Mucosa of stomach (tissue), 1 donor: ENCODE measurements around the gene STIM1.

Experiments used
- H3K27me3 ChIP-seq: one replicate; pipeline ENCODE4 v1.7.0; 2013; ENCODE audit warnings: mild to moderate bottlenecking, low read length; ENCODE audit not compliant: control insufficient read depth, insufficient read depth
- H3K36me3 ChIP-seq: one replicate; pipeline ENCODE4 v1.7.0; 2013; ENCODE audit warnings: low read length; ENCODE audit not compliant: control insufficient read depth, insufficient read depth
- H3K4me1 ChIP-seq: one replicate; pipeline ENCODE4 v1.7.0; 2013; ENCODE audit warnings: mild to moderate bottlenecking, low read length; ENCODE audit not compliant: control insufficient read depth, insufficient read depth
- H3K4me3 ChIP-seq: one replicate; pipeline ENCODE4 v1.7.0; 2013; ENCODE audit warnings: low read length
- H3K9ac ChIP-seq: one replicate; pipeline ENCODE4 v1.7.0; 2013; ENCODE audit warnings: mild to moderate bottlenecking, low read length, moderate library complexity
- H3K9me3 ChIP-seq: one replicate; pipeline ENCODE4 v1.7.0; 2013; ENCODE audit warnings: mild to moderate bottlenecking, low read length, moderate library complexity; ENCODE audit not compliant: control insufficient read depth
- donor health status: Pancreatic carcinoma.

STIM1 gene

GRCh38 chr11:3833449-3833848 is 22.0 kb upstream of the STIM1 start:
- Histone ChIP-seq H3K4me3 (no peak overlapping the region), H3K4me1 (peaks cover 38% of the 10 kb centered on the region), H3K9me3 (no peaks in the 10 kb centered on the region), H3K36me3 (no peaks in the 10 kb centered on the region), H3K27me3 (no peaks in the 10 kb centered on the region), H3K9ac (no peak overlapping the region)

GRCh38 chr11:3834349-3834663 is 21.2 kb upstream of the STIM1 start:
- peaks cover 38% of the 10 kb centered on the region for H3K4me1 ChIP-seq
- no peaks in the 10 kb centered on the region for H3K36me3 ChIP-seq
- no peak overlapping the region for H3K9ac ChIP-seq

GRCh38 chr11:3834664-3835461 is 20.6 kb upstream of the STIM1 start:
- Histone ChIP-seq H3K27me3 (no peaks in the 10 kb centered on the region), H3K9me3 (no peaks in the 10 kb centered on the region), H3K9ac (no peak overlapping the region), H3K4me1 (peaks cover 38% of the 10 kb centered on the region), H3K36me3 (no peaks in the 10 kb centered on the region), H3K4me3 (no peak overlapping the region)

More at GRCh38 chr11:3834349-3834663, 21.2 kb upstream of the STIM1 start:
- Histone ChIP-seq H3K4me3 (no peak overlapping the region), H3K27me3 (no peaks in the 10 kb centered on the region), H3K9me3 (no peaks in the 10 kb centered on the region)

- Histone ChIP-seq H3K27me3 (no peaks in the 10 kb centered on the region), H3K4me3 (no peak overlapping the region), H3K9me3 (no peaks in the 10 kb centered on the region), H3K4me1 (peaks cover 38% of the 10 kb centered on the region), H3K36me3 (no peaks in the 10 kb centered on the region), H3K9ac (no peak overlapping the region)
These were observed 19.7 kb upstream of the STIM1 start for GRCh38 chr11:3835751-3836150.

GRCh38 chr11:3836903-3837302 is 18.6 kb upstream of the STIM1 start:
- H3K4me1 ChIP-seq, result peaks cover 40% of the 10 kb centered on the region
- peak overlapping the region; percentile 17 for H3K9ac ChIP-seq
- no peaks in the 10 kb centered on the region for H3K36me3 ChIP-seq
- no peak overlapping the region for H3K4me3 ChIP-seq
- H3K9me3 ChIP-seq, result no peaks in the 10 kb centered on the region
- H3K27me3 ChIP-seq, result no peaks in the 10 kb centered on the region

GRCh38 chr11:3837793-3838192 is 17.7 kb upstream of the STIM1 start:
- Histone ChIP-seq H3K4me1 (peaks cover 33% of the 10 kb centered on the region), H3K4me3 (no peak overlapping the region), H3K9ac (no peak overlapping the region), H3K9me3 (no peaks in the 10 kb centered on the region), H3K36me3 (no peaks in the 10 kb centered on the region), H3K27me3 (no peaks in the 10 kb centered on the region)

- Histone ChIP-seq H3K4me3 (no peak overlapping the region), H3K36me3 (no peaks in the 10 kb centered on the region), H3K27me3 (no peaks in the 10 kb centered on the region), H3K9me3 (no peaks in the 10 kb centered on the region), H3K9ac (no peak overlapping the region), H3K4me1 (peaks cover 29% of the 10 kb centered on the region)
These were observed 17.0 kb upstream of the STIM1 start for GRCh38 chr11:3838504-3838903.

GRCh38 chr11:3840004-3840869 is 15.2 kb upstream of the STIM1 start:
- H3K9ac ChIP-seq, result peak overlapping the region; percentile 75
- no peaks in the 10 kb centered on the region for H3K9me3 ChIP-seq
- peaks cover 20% of the 10 kb centered on the region for H3K4me1 ChIP-seq
- H3K4me3 ChIP-seq, result peak overlapping the region; percentile 33
- no peaks in the 10 kb centered on the region for H3K27me3 ChIP-seq
- no peaks in the 10 kb centered on the region for H3K36me3 ChIP-seq

- Histone ChIP-seq H3K4me1 (peaks cover 15% of the 10 kb centered on the region), H3K4me3 (peak within 1 kb of the TSS; percentile 58), H3K9ac (peak within 1 kb of the TSS; percentile 88), H3K27me3 (no peaks in the 10 kb centered on the region), H3K36me3 (no peaks in the 10 kb centered on the region), H3K9me3 (no peaks in the 10 kb centered on the region)
These were observed 14.5 kb upstream of the STIM1 start, which contains the start of gene RHOG for GRCh38 chr11:3840870-3841425. RHOG (minus strand) TSS chr11:3840959; CDS start chr11:3828138, 12,821 bp downstream.

GRCh38 chr11:3841426-3842350 is 13.8 kb upstream of the STIM1 start:
- H3K4me1 ChIP-seq, result peaks cover 15% of the 10 kb centered on the region

GRCh38 chr11:3843326-3843725 is 12.1 kb upstream of the STIM1 start:
- Histone ChIP-seq H3K4me1 (peaks cover 5% of the 10 kb centered on the region), H3K9ac (no peak overlapping the region), H3K4me3 (no peak overlapping the region), H3K9me3 (no peaks in the 10 kb centered on the region), H3K36me3 (no peaks in the 10 kb centered on the region), H3K27me3 (no peaks in the 10 kb centered on the region)

More at GRCh38 chr11:3841426-3842350, 13.8 kb upstream of the STIM1 start:
- H3K9me3 ChIP-seq, result no peaks in the 10 kb centered on the region
- H3K27me3 ChIP-seq, result no peaks in the 10 kb centered on the region
- no peaks in the 10 kb centered on the region for H3K36me3 ChIP-seq
- H3K9ac ChIP-seq, result peak overlapping the region; percentile 88
- peak overlapping the region; percentile 58 for H3K4me3 ChIP-seq
